K562 (cell line): ENCODE data around the gene TSC22D1. TPM values are rescaled to one million over a fixed set of nuclear protein-coding genes. Genes with fewer than 3 reads are reported as not detected.

Experiments
- ATAC-seq: fragments of 200-7000 bp; cut with Tn5 transposase; 3 replicates; pipeline ENCODE4 v1.9.1; 2020; ENCODE audit warnings: moderate library complexity
- BruUV-seq: library from RNA; stranded (reverse); fragments of 400-500 nt; replicated peaks from 2 replicates; lab custom pipeline; 2021; lab: Mats Ljungman, UMichigan
- CTCF ChIA-PET: fragments of 300-600 bp; formaldehyde crosslinking; extraction: SDS; loops from one replicate; lab custom pipeline; 2021; ENCODE audit warnings: low intra/inter-chr PET ratio; lab: Yijun Ruan, JAX
- POLR2A ChIA-PET: fragments of 300-600, 350-650 bp; sonication (Branson Sonifier 250); formaldehyde crosslinking; extraction: SDS; loops from one replicate; lab custom pipeline; 2021; ENCODE audit warnings: antibody characterized with exemption, inconsistent platforms; lab: Yijun Ruan, JAX
- DNase-seq, 4 experiments: peaks; one replicate each; pipeline versions ENCODE4 v3.0.0 to v3.0.0-alpha.2; 2011 to 2018; ENCODE audit warnings: low spot score in 3 of 4, mixed read lengths in 3 of 4; ENCODE audit errors: extremely low read depth in 1 of 4
- FAIRE-seq: peaks from 2 replicates; lab custom pipeline; 2011; peaks lifted over from hg19 to GRCh38; lab: Jason Lieb, UNC
- H2AFZ ChIP-seq: 2 replicates; pipeline ENCODE4 v1.6.0; 2011; ENCODE audit warnings: low read depth, low read length, control low read depth, inconsistent platforms
- H3K27ac ChIP-seq: fragments of 200-600 bp; 3 replicates; pipeline ENCODE4 v1.8.0; 2011; ENCODE audit warnings: low read depth, mild to moderate bottlenecking, control low read depth, inconsistent platforms, low read length, moderate library complexity, mixed read lengths; ENCODE audit errors: extremely low read depth
- H3K27me3 ChIP-seq, 2 experiments: fragments of 300-600 bp in 1 of 2; 2 replicates in 1 of 2; 3 replicates in 1 of 2; pipeline versions ENCODE4 v1.6.0 to v1.8.0; 2011; ENCODE audit warnings: inconsistent platforms in 2 of 2, low read length in 2 of 2, mild to moderate bottlenecking in 1 of 2, mixed read lengths in 1 of 2, moderate library complexity in 1 of 2; ENCODE audit not compliant: control insufficient read depth in 2 of 2, insufficient read depth in 2 of 2
- H3K36me3 ChIP-seq: fragments of 300-600 bp; 3 replicates; pipeline ENCODE4 v1.8.0; 2011; ENCODE audit warnings: mild to moderate bottlenecking, low read length, inconsistent platforms; ENCODE audit not compliant: control insufficient read depth, insufficient read depth
- H3K4me1 ChIP-seq, 2 experiments: fragments of 200-600 bp in 1 of 2; replicated peaks in 1 of 2; 2 replicates in 1 of 2; 3 replicates in 1 of 2; pipeline versions ENCODE4 v1.5.1 to v1.8.0; 2011; ENCODE audit warnings: inconsistent platforms in 2 of 2, low read length in 2 of 2, mild to moderate bottlenecking in 1 of 2, mixed read lengths in 1 of 2, moderate library complexity in 1 of 2; ENCODE audit not compliant: control insufficient read depth in 2 of 2, insufficient read depth in 2 of 2
- H3K4me2 ChIP-seq: 2 replicates; pipeline ENCODE4 v1.6.1; 2011; ENCODE audit warnings: low read length, control low read depth, inconsistent platforms, mixed read lengths; ENCODE audit not compliant: insufficient read depth
- H3K4me3 ChIP-seq: fragments of 200-600 bp; sonication (generic), shearing (Covaris generic); 2 replicates; pipeline ENCODE4 v1.5.1; 2016; ENCODE audit warnings: control low read depth, inconsistent platforms
- H3K79me2 ChIP-seq: fragments of 200-600 bp; 3 replicates; pipeline ENCODE4 v1.8.0; 2011; ENCODE audit warnings: low read length, inconsistent platforms; ENCODE audit not compliant: control insufficient read depth, insufficient read depth
- H3K9ac ChIP-seq, 2 experiments: 2 replicates each; pipeline versions ENCODE4 v1.6.0 to v1.6.1; 2011; ENCODE audit warnings: low read depth in 2 of 2, low read length in 2 of 2, control low read depth in 1 of 2, inconsistent platforms in 1 of 2, mild to moderate bottlenecking in 1 of 2, mixed read lengths in 1 of 2; ENCODE audit not compliant: insufficient read depth in 1 of 2
- H3K9me1 ChIP-seq: one replicate; pipeline ENCODE4 v1.6.0; 2011; ENCODE audit warnings: inconsistent platforms, mild to moderate bottlenecking, low read length, moderate library complexity; ENCODE audit not compliant: control insufficient read depth, insufficient read depth
- H3K9me3 ChIP-seq: replicated peaks from 2 replicates; pipeline ENCODE4 v1.5.1; 2011; ENCODE audit warnings: low read depth, low read length, inconsistent platforms; ENCODE audit not compliant: control insufficient read depth, insufficient read depth
- H4K20me1 ChIP-seq: replicated peaks from 2 replicates; pipeline ENCODE4 v1.6.1; 2011; ENCODE audit warnings: low read length, inconsistent platforms, mixed read lengths; ENCODE audit not compliant: control insufficient read depth, insufficient read depth
- BHLHE40 ChIP-seq: IDR thresholded peaks from 2 replicates; pipeline ENCODE4 v1.6.1; 2011; ENCODE audit warnings: low read length, improper control_type of control experiment
- CTCF ChIP-seq, 3 experiments: IDR thresholded peaks in 2 of 3; conservative IDR thresholded peaks in 1 of 3; 2 replicates each; pipeline ENCODE4 v1.5.1; 2011 to 2012; ENCODE audit warnings: low read length in 3 of 3, mild to moderate bottlenecking in 3 of 3, control low read depth in 2 of 3, improper control_type of control experiment in 1 of 3, inconsistent platforms in 1 of 3, low read depth in 1 of 3, mixed read lengths in 1 of 3, moderate library complexity in 1 of 3; ENCODE audit not compliant: insufficient read depth in 2 of 3
- HMG20B ChIP-seq: fragments of 250-450 bp; sonication (Bioruptor Pico); IDR thresholded peaks from 2 replicates; pipeline ENCODE4 v1.5.0; 2021; ENCODE audit warnings: mild to moderate bottlenecking
- HMGXB4 ChIP-seq: sonication (generic); formaldehyde crosslinking; IDR thresholded peaks from 2 replicates; pipeline ENCODE4 v1.8.1; 2023; ENCODE audit warnings: mild to moderate bottlenecking, missing genetic modification reagents
- MYBL2 ChIP-seq, 2 experiments: fragments of 450-650 bp in 1 of 2; sonication (generic) in 1 of 2; formaldehyde crosslinking in 1 of 2; IDR thresholded peaks; 2 replicates each; pipeline versions ENCODE4 v1.6.1 to v1.8.1; 2017 to 2022; ENCODE audit warnings: borderline replicate concordance in 1 of 2, inconsistent platforms in 1 of 2, low read depth in 1 of 2, mild to moderate bottlenecking in 1 of 2, missing genetic modification reagents in 1 of 2, moderate library complexity in 1 of 2
- TARDBP ChIP-seq: fragments of 450-650 bp; IDR thresholded peaks from 2 replicates; pipeline ENCODE4 v1.6.1; 2016
- ZNF311 ChIP-seq: fragments of 250-450 bp; sonication (Bioruptor Pico); IDR thresholded peaks from 2 replicates; pipeline ENCODE4 v1.4.0; 2020; ENCODE audit warnings: mild to moderate bottlenecking, moderate library complexity
- ZNF830 ChIP-seq: fragments of 250-450 bp; sonication (Bioruptor Pico); IDR thresholded peaks from 2 replicates; pipeline ENCODE4 v1.5.0; 2021; ENCODE audit warnings: mild to moderate bottlenecking
- WGBS: fragments of 100-300 bp; shearing (Covaris generic); methylation state at CpG from one replicate; pipeline ENCODE4 v1.1.6; 2016; ENCODE audit warnings: low coverage, mixed read lengths; ENCODE audit not compliant: insufficient coverage; ENCODE audit errors: missing lambda C conversion rate; 5-methylcytosine and 5-hydroxymethylcytosine counted together
- in situ Hi-C: fragments of 300-500 bp; cut with MboI; formaldehyde crosslinking; loops from 4 replicates; pipeline ENCODE4 v1.15.0; 2018; ENCODE audit warnings: inconsistent platforms, mixed read lengths
- intact Hi-C: fragments of 100-400 bp; cut with micrococcal nuclease; formaldehyde crosslinking; loops from 2 replicates; pipeline ENCODE4 v1.14.2; 2022
- polyA plus RNA-seq, 8 experiments: library from polyadenylated mRNA; depleted of rRNA in 4 of 8; stranded (reverse) in 5 of 8; unstranded in 3 of 8; fragments of >200 nt; fragmentation: Nextera tagmentation in 2 of 8; fragmentation: Illumina TruSeq in 1 of 8; extraction: Ambion mirVana in 2 of 8; extraction: Trizol in 1 of 8; gene quantifications; 2 replicates each; pipeline versions ENCODE4 v1.2.1 to v1.2.3, GENCODE V29; 2011 to 2014; ENCODE audit warnings: inconsistent platforms in 1 of 8, missing spikeins in 1 of 8
- total RNA-seq, 7 experiments: library from RNA; depleted of rRNA in 6 of 7; stranded (reverse); fragments of >200 nt in 6 of 7; fragmentation: Illumina TruSeq in 2 of 7; extraction: Trizol in 2 of 7; gene quantifications; 2 replicates each; pipeline versions ENCODE4 v1.2.1 to v1.2.3, GENCODE V29; 2011 to 2021; ENCODE audit warnings: low replicate concordance in 1 of 7

The TSC22D1 gene
- total and polyA plus RNA-seq, 9 of the 15 experiments (the other 6 are each of a cell fraction or from before 2014, with no cell fraction given), result 2.6 to 19.8 (median 8.4) TPM

GRCh38 chr13:44487989-44488388 is 88.1 kb downstream of the TSC22D1 start:
- DNase-seq (no peak), FAIRE-seq (no peak), ATAC-seq (no peak)
- Histone ChIP-seq H3K4me1 (no peaks in the 10 kb centered on the region), H3K27me3 (no peaks in the 10 kb centered on the region), H3K27ac (no peak overlapping the region), H3K9ac (no peak overlapping the region), H3K9me1 (no peaks in the 10 kb centered on the region), H4K20me1 (no peaks in the 10 kb centered on the region), H3K4me3 (no peak overlapping the region), H3K36me3 (no peaks in the 10 kb centered on the region), H3K9me3 (no peaks in the 10 kb centered on the region), H3K79me2 (no peaks in the 10 kb centered on the region), H2AFZ (no peak overlapping the region), H3K4me2 (no peak overlapping the region)
- no TSS peak for BruUV-seq
- TF ChIP-seq ZNF830 (CRISPR knock-in tag) (no peak), ZNF311 (no peak), MYBL2 (IDR thresholded peaks at IDR 0.05; ENCODE audit: low read depth) (no peak), MYBL2 (CRISPR knock-in tag; IDR thresholded peaks at IDR 0.05; ENCODE audit: borderline replicate concordance) (no peak), HMG20B (no peak)
- in situ Hi-C loops (loop anchor here (10.0 kb wide), 1 partner anchor 487 kb away; no protein-coding TSS in a partner anchor), intact Hi-C loops (loop anchor here (10.0 kb wide), 2 partner anchors 157 to 817 kb away; no protein-coding TSS in a partner anchor)
- 8% methylated on average over 1 of the region's 1 CpG for WGBS
- CTCF ChIA-PET, result no interaction called here
- POLR2A ChIA-PET, result no interaction called here

GRCh38 chr13:44484562-44485138 is 91.5 kb downstream of the TSC22D1 start:
- no TSS peak for BruUV-seq
- H3K4me1 ChIP-seq, result no peaks in the 10 kb centered on the region
- ATAC-seq (no peak), DNase-seq (no peak), FAIRE-seq (no peak)
- H3K9ac ChIP-seq, result no peak overlapping the region
- H3K4me3 ChIP-seq, result no peak overlapping the region
- intact Hi-C loops (loop anchor here (5.0 to 10.0 kb wide), 4 partner anchors 160 to 820 kb away; no protein-coding TSS in a partner anchor), in situ Hi-C loops (loop anchor here (10.0 kb wide), 1 partner anchor 490 kb away; no protein-coding TSS in a partner anchor)
- H4K20me1 ChIP-seq, result no peaks in the 10 kb centered on the region
- POLR2A ChIA-PET, result no interaction called here
- CTCF ChIA-PET, result interaction anchor here (0.5 to 2.1 kb wide), 4 partner anchors 395 to 1199 kb away, joined by 3 to 18 read pairs (median 4); no protein-coding TSS in a partner anchor
- H3K36me3 ChIP-seq, result no peaks in the 10 kb centered on the region
- H3K79me2 ChIP-seq, result no peaks in the 10 kb centered on the region
- no peak overlapping the region for H3K27ac ChIP-seq
- no peaks in the 10 kb centered on the region for H3K9me3 ChIP-seq
- no peak overlapping the region for H3K4me2 ChIP-seq
- WGBS, result 2% methylated on average over 4 of the region's 4 CpGs
- no peaks in the 10 kb centered on the region for H3K27me3 ChIP-seq
- H2AFZ ChIP-seq, result no peak overlapping the region
- no peaks in the 10 kb centered on the region for H3K9me1 ChIP-seq
- TF ChIP-seq BHLHE40, result no peak
- no peak for TF ChIP-seq HMGXB4
- no peak for TF ChIP-seq CTCF (IDR thresholded peaks at IDR 0.05 in 2 of 3, conservative IDR thresholded peaks at IDR 0.05 in 1 of 3; ENCODE audit: insufficient read depth in 2 of 3, low read depth in 1 of 3, low read length in 3 of 3)
- no peak for TF ChIP-seq TARDBP
